WERI-Rb-1 (cell line): ENCODE results near the gene DGCR2.
A peak's percentile ranks its signal among the peaks of the same experiment; 100 is the strongest.

Source experiments
- DNase-seq: peaks from one replicate; pipeline ENCODE4 v3.0.0-alpha.2; 2020
- H3K27ac ChIP-seq: fragments of 250-450 bp; sonication (Bioruptor Pico); 2 replicates; pipeline ENCODE4 v1.5.1; 2020; ENCODE audit warnings: mild to moderate bottlenecking, moderate library complexity
- H3K27me3 ChIP-seq: fragments of 250-450 bp; sonication (Bioruptor Pico); 2 replicates; pipeline ENCODE4 v1.5.1; 2021; ENCODE audit warnings: mild to moderate bottlenecking, low read depth, moderate library complexity; ENCODE audit not compliant: insufficient read depth, severe bottlenecking
- H3K36me3 ChIP-seq: fragments of 250-450 bp; sonication (Bioruptor Pico); 2 replicates; pipeline ENCODE4 v1.5.1; 2020; ENCODE audit warnings: mild to moderate bottlenecking, moderate library complexity
- H3K4me3 ChIP-seq: 2 replicates; pipeline ENCODE4 v1.5.1; 2011; ENCODE audit warnings: low read depth, mild to moderate bottlenecking, control low read depth, low read length
- H3K9me3 ChIP-seq: fragments of 250-450 bp; sonication (Bioruptor Pico); 2 replicates; pipeline ENCODE4 v1.5.1; 2021; ENCODE audit warnings: mild to moderate bottlenecking, moderate library complexity; ENCODE audit not compliant: severe bottlenecking
- TF ChIP-seq, protein P1 (sequence below): IDR thresholded peaks from 2 replicates; pipeline ENCODE4 v1.5.1; 2011; ENCODE audit warnings: low read depth, mild to moderate bottlenecking, control low read depth, inconsistent platforms, low read length

Gene DGCR2

GRCh38 chr22:19130959-19131684 is 8.9 kb upstream of the DGCR2 start, which contains the start of gene TSSK2:
TSS of gene TSSK2 (plus strand) at chr22:19131308. CDS start at chr22:19131400, 92 bp downstream.
- H3K27me3 ChIP-seq = no peaks in the 10 kb centered on the region
- H3K4me3 ChIP-seq = no peak within 1 kb of the TSS
- H3K36me3 ChIP-seq = peaks cover 36% of the 10 kb centered on the region
- DNase-seq = no peak
- no peak within 1 kb of the TSS for H3K27ac ChIP-seq
- no peaks in the 10 kb centered on the region for H3K9me3 ChIP-seq
- TF ChIP-seq, protein P1, sequence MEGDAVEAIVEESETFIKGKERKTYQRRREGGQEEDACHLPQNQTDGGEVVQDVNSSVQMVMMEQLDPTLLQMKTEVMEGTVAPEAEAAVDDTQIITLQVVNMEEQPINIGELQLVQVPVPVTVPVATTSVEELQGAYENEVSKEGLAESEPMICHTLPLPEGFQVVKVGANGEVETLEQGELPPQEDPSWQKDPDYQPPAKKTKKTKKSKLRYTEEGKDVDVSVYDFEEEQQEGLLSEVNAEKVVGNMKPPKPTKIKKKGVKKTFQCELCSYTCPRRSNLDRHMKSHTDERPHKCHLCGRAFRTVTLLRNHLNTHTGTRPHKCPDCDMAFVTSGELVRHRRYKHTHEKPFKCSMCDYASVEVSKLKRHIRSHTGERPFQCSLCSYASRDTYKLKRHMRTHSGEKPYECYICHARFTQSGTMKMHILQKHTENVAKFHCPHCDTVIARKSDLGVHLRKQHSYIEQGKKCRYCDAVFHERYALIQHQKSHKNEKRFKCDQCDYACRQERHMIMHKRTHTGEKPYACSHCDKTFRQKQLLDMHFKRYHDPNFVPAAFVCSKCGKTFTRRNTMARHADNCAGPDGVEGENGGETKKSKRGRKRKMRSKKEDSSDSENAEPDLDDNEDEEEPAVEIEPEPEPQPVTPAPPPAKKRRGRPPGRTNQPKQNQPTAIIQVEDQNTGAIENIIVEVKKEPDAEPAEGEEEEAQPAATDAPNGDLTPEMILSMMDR = no peak

- H3K36me3 ChIP-seq = peaks cover 27% of the 10 kb centered on the region
- TF ChIP-seq, protein P1 = no peak
- H3K4me3 ChIP-seq = no peak overlapping the region
- H3K9me3 ChIP-seq = no peaks in the 10 kb centered on the region
- DNase-seq = no peak
- no peak overlapping the region for H3K27ac ChIP-seq
- H3K27me3 ChIP-seq = no peaks in the 10 kb centered on the region
Observed at GRCh38 chr22:19129871-19130270, 7.7 kb upstream of the DGCR2 start.

DNA sequence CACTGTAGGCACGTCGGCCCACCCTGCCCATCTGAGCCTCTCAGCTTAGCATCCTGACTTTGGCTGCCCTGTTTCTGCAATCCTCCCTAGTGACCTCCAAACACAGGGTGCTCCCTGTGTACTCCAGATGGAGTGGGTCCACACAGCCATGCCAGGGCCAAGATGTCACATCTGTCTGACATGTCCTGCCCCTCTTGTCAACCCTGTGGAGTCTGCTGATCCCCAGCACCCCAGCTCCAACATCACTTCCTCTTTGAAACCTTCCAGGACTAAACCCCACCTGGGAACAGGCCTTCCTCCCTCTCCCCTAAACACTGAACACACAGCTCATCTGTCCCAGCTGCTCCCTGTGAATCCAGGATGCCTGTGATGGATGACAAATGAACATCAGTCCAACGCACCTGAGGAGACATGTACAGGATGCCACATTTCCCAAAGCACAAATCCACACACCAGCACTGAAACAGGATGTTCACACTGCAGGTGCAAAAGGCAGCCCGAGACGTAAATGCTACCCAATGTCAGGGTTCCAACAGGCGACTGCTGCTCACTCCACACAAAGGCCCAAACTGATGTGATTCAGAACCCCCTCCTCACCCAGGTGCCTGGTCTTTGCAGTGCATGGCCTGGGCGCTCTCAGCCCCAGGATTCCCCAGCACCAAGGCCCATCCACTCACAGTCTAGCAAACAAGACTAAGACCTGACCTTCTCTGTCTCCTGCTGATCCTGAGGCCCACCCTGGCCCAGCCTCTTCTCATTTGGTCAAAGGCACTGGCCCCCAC is 6.9 kb upstream of the DGCR2 start:
- peaks cover 20% of the 10 kb centered on the region for H3K36me3 ChIP-seq
- TF ChIP-seq, protein P1 = no peak
- DNase-seq = no peak
- H3K27ac ChIP-seq = no peak overlapping the region
- no peak overlapping the region for H3K4me3 ChIP-seq
- H3K9me3 ChIP-seq = no peaks in the 10 kb centered on the region
- H3K27me3 ChIP-seq = no peaks in the 10 kb centered on the region

DNA sequence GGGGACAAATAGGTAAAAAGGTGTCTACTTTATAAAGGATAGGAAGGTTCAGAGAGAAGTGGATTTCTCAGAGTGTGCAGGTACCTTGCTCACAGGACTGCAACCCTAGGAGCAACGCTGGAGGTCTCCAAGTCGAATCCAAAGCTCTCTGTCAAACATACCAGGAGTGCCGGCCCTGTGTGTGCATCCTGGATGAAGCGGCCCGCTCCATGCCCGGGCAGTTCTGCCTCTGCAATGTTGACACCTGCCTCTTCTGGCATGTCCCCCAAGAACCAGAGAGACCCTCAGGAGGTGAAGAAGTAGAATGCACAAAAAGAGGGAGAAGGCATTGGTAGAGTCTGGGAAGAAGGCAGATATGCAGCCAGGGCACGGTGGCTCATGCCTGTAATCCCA is 5.8 kb upstream of the DGCR2 start:
- DNase-seq = no peak
- no peak overlapping the region for H3K4me3 ChIP-seq
- TF ChIP-seq, protein P1 = no peak
- H3K27me3 ChIP-seq = no peaks in the 10 kb centered on the region
- H3K9me3 ChIP-seq = no peaks in the 10 kb centered on the region
- H3K27ac ChIP-seq = no peak overlapping the region
- H3K36me3 ChIP-seq = peaks cover 9% of the 10 kb centered on the region; the same call in 1 of the 2 replicates

GRCh38 chr22:19127329-19128008 is 5.3 kb upstream of the DGCR2 start:
- Histone ChIP-seq H3K36me3 (peaks cover 5% of the 10 kb centered on the region; the same call in 1 of the 2 replicates), H3K27me3 (no peaks in the 10 kb centered on the region), H3K4me3 (no peak overlapping the region), H3K27ac (no peak overlapping the region), H3K9me3 (no peaks in the 10 kb centered on the region)
- DNase-seq = no peak
- TF ChIP-seq, protein P1 = 0 out of 2 replicates have a peak, but pooled peaks have one; percentile 9
